Gastrocnemius medialis (tissue), 4 donors: ENCODE data around the gene ENDOD1. TPM values are rescaled to one million over a fixed set of nuclear protein-coding genes. Genes with fewer than 3 reads are reported as not detected.
A peak's percentile ranks its signal among the peaks of the same experiment; 100 is the strongest.
"Not testable (repeated sequence)": the region's sequence is repeated elsewhere in the genome, so short reads cannot be mapped to it uniquely, and the experiment has no call there.

Experiments
- ATAC-seq, 2 donors: fragments of 150-250 bp; one replicate each; pipeline ENCODE4 v1.9.1; 2016
- DNase-seq, 2 donors: peaks; one replicate each; pipeline ENCODE4 v3.0.0-alpha.2; 2019
- H3K27ac ChIP-seq, 4 donors: fragments of 200-600 bp; sonication (generic); 1 replicate in 1 of 4; 2 replicates in 3 of 4; pipeline ENCODE4 v1.5.1; 2016 to 2018; ENCODE audit warnings: mild to moderate bottlenecking in 2 of 4, moderate library complexity in 1 of 4
- H3K27me3 ChIP-seq, 3 donors: fragments of 200-600 bp; sonication (generic) in 2 of 3; 1 replicate in 1 of 3; 2 replicates in 2 of 3; pipeline versions ENCODE4 v1.5.1 to v1.6.0; 2016 to 2019; ENCODE audit warnings: mild to moderate bottlenecking in 1 of 3, moderate library complexity in 1 of 3
- H3K36me3 ChIP-seq, 2 donors: fragments of 200-600 bp; sonication (generic) in 1 of 2; one replicate each; pipeline ENCODE4 v1.5.1; 2017 to 2018
- H3K4me1 ChIP-seq, 2 donors: fragments of 200-600 bp; sonication (generic) in 1 of 2; one replicate each; pipeline ENCODE4 v1.5.1; 2016 to 2017; ENCODE audit warnings: mild to moderate bottlenecking in 2 of 2
- H3K4me3 ChIP-seq, 4 donors: fragments of 200-600 bp; sonication (generic) in 3 of 4; 1 replicate in 1 of 4; 2 replicates in 3 of 4; pipeline ENCODE4 v1.5.1; 2016 to 2019; ENCODE audit warnings: mild to moderate bottlenecking in 2 of 4
- H3K9me3 ChIP-seq, 3 donors: fragments of 200-600 bp; sonication (generic) in 2 of 3; 1 replicate in 1 of 3; 2 replicates in 2 of 3; pipeline ENCODE4 v1.5.1; 2016 to 2019
- CTCF ChIP-seq, 5 experiments: fragments of 450-650 bp in 3 of 5; fragments of 200-600 bp in 2 of 5; sonication (generic) in 2 of 5; IDR thresholded peaks in 4 of 5; conservative IDR thresholded peaks in 1 of 5; 1 replicate in 4 of 5; 2 replicates in 1 of 5; pipeline ENCODE4 v1.5.1; 2016 to 2019; ENCODE audit warnings: antibody characterized with exemption in 5 of 5, mild to moderate bottlenecking in 3 of 5, moderate library complexity in 3 of 5
- POLR2A ChIP-seq, 2 donors: fragments of 450-650 bp; IDR thresholded peaks; one replicate each; pipeline ENCODE4 v1.6.1; 2017; ENCODE audit warnings: antibody characterized with exemption in 2 of 2, mild to moderate bottlenecking in 2 of 2, moderate library complexity in 2 of 2
- in situ Hi-C, 4 donors: fragments of 200-750 bp; cut with MboI; loops; one replicate each; pipeline versions ENCODE4 v1.15.0 to v1.8.0; 2017; ENCODE audit warnings: low sequenced_read_pairs in 4 of 4
- intact Hi-C: fragments of 100-400 bp; cut with DNase I; formaldehyde crosslinking; loops from one replicate; pipeline ENCODE4 v1.15.1; 2023; ENCODE audit warnings: low total_unique reads
- total RNA-seq, 4 donors: library from RNA; depleted of rRNA; stranded (reverse); fragments of >200 nt; gene quantifications; one replicate each; pipeline versions ENCODE4 v1.1.0 to v1.2.3, GENCODE V29; 2016

ENDOD1 gene
- total RNA-seq, 4 donors from 2014 or later: 17.5 to 35.2 (median 27.6) TPM

GRCh38 chr11:95134491-95134890 is 44.8 kb downstream of the ENDOD1 start:
- Histone ChIP-seq H3K27ac (peak overlapping the region in 2 of 4 donors; percentile 7 to 27), H3K4me3 (no peak overlapping the region), H3K9me3 (no peaks in the 10 kb centered on the region), H3K4me1 (peaks cover 7% of the 10 kb centered on the region in 2 donors), H3K36me3 (peaks cover 0 to 7% of the 10 kb centered on the region in 2 donors), H3K27me3 (no peaks in the 10 kb centered on the region)
- no peak for TF ChIP-seq CTCF (IDR thresholded peaks at IDR 0.05 in 4 of 5, conservative IDR thresholded peaks at IDR 0.05 in 1 of 5)
- no peak for TF ChIP-seq POLR2A (IDR thresholded peaks at IDR 0.05)
- intact Hi-C loops: no loop called here
- in situ Hi-C loops: loop anchor here in 1 of 4 donors (10.0 kb wide), 1 partner anchor 160 kb away; the partner anchor contains the start of genes CWC15 and KDM4D
- ATAC-seq (peak in 1 of 2 donors; percentile 26), DNase-seq (no peak)

GRCh38 chr11:95135155-95135554 is 45.5 kb downstream of the ENDOD1 start:
- intact Hi-C loops (no loop called here), in situ Hi-C loops (loop anchor here in 1 of 4 donors (10.0 kb wide), 1 partner anchor 160 kb away; the partner anchor contains the start of genes CWC15 and KDM4D)
- Histone ChIP-seq H3K4me3 (no peak overlapping the region), H3K36me3 (peaks cover 0 to 2% of the 10 kb centered on the region in 2 donors), H3K9me3 (no peaks in the 10 kb centered on the region), H3K27me3 (no peaks in the 10 kb centered on the region), H3K27ac (no peak overlapping the region), H3K4me1 (peaks cover 7% of the 10 kb centered on the region in 2 donors)
- no peak for DNase-seq
- no peak for ATAC-seq
- TF ChIP-seq CTCF (IDR thresholded peaks at IDR 0.05 in 4 of 5, conservative IDR thresholded peaks at IDR 0.05 in 1 of 5) (no peak), POLR2A (IDR thresholded peaks at IDR 0.05) (no peak)

GRCh38 chr11:95135880-95136279 is 46.2 kb downstream of the ENDOD1 start:
- ATAC-seq (no peak), DNase-seq (no peak)
- intact Hi-C loops (no loop called here), in situ Hi-C loops (loop anchor here in 1 of 4 donors (10.0 kb wide), 1 partner anchor 161 kb away; the partner anchor contains the start of genes CWC15 and KDM4D)
- H3K36me3 ChIP-seq: no peaks in the 10 kb centered on the region
- peaks cover 7% of the 10 kb centered on the region in 2 donors for H3K4me1 ChIP-seq
- H3K27me3 ChIP-seq: no peaks in the 10 kb centered on the region
- H3K9me3 ChIP-seq: no peaks in the 10 kb centered on the region
- TF ChIP-seq CTCF (IDR thresholded peaks at IDR 0.05 in 4 of 5, conservative IDR thresholded peaks at IDR 0.05 in 1 of 5): no peak
- TF ChIP-seq POLR2A (IDR thresholded peaks at IDR 0.05): no peak
- H3K27ac ChIP-seq: no peak overlapping the region
- H3K4me3 ChIP-seq: no peak overlapping the region

- H3K4me1 ChIP-seq, intact Hi-C loops, H3K27ac ChIP-seq, H3K9me3 ChIP-seq, H3K27me3 ChIP-seq, H3K4me3 ChIP-seq, ATAC-seq, H3K36me3 ChIP-seq, DNase-seq: not testable (repeated sequence)
- in situ Hi-C loops: loop anchor here in 1 of 4 donors (10.0 kb wide), 1 partner anchor 162 kb away; the partner anchor contains the start of genes CWC15 and KDM4D
Measured at GRCh38 chr11:95136747-95137146, 47.1 kb downstream of the ENDOD1 start.

- H3K4me1 ChIP-seq: peaks cover 7% of the 10 kb centered on the region in 2 donors
- TF ChIP-seq POLR2A (IDR thresholded peaks at IDR 0.05) (no peak), CTCF (IDR thresholded peaks at IDR 0.05 in 4 of 5, conservative IDR thresholded peaks at IDR 0.05 in 1 of 5) (no peak)
- ATAC-seq: no peak
- no peaks in the 10 kb centered on the region for H3K27me3 ChIP-seq
- no peak for DNase-seq
- no peak overlapping the region for H3K4me3 ChIP-seq
- intact Hi-C loops: no loop called here
- H3K36me3 ChIP-seq: no peaks in the 10 kb centered on the region
- in situ Hi-C loops: loop anchor here in 1 of 4 donors (10.0 kb wide), 1 partner anchor 162 kb away; the partner anchor contains the start of genes CWC15 and KDM4D
- no peaks in the 10 kb centered on the region for H3K9me3 ChIP-seq
- H3K27ac ChIP-seq: no peak overlapping the region
Measured at GRCh38 chr11:95137299-95137698, 47.7 kb downstream of the ENDOD1 start.
